ENCODE measurements around the gene SULT1A1.

SULT1A1 gene

DNA sequence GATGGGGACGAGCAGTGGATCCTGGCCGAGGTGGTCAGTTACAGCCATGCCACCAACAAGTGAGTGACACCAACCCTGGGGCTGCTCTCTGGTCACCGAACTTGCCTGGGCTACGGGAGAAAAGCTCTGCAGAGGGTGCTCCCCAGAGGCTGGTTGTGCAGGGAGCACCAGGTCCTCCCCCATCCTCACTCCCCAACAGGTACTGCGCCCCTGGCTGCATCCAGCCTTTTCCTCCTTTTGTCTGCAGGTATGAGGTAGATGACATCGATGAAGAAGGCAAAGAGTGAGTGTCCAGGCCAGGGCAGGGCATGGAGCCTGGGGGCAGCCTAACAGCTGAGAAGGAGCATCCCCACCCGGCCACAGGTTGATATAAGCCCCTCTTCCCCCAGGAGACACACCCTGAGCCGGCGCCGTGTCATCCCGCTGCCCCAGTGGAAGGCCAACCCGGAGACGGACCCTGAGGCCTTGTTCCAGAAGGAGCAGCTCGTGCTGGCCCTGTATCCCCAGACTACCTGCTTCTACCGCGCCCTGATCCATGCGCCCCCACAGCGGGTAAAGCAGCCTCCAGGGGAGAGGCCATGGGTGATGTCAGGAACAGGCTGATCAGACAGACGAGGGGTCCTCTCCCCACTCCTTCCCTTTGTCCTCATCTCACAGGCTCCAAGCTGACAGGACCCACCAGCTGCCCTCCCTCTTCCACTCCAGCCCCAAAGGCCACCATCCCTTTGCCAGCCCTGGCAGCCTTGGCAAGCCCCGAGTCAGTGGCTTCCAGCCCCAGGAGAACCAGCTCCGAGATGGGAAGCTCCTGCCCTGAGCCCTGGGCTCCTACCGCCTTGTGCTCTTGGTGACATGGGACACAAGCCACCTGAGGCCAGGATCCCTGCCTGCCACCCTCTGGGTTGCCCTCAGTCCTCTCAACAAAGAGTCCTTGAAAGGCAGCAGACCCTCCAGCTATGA, 19.2 kb downstream of the SULT1A1 start:
- no peak for DNase-seq (ENCODE audit: low spot score in 2 of 2)
- no peaks in the 10 kb centered on the region for H3K9me3 ChIP-seq
- H3K27me3 ChIP-seq (ENCODE audit: low read depth) = no peaks in the 10 kb centered on the region
- H3K4me3 ChIP-seq = no peak overlapping the region
- no peaks in the 10 kb centered on the region; the same call in 1 of the 2 replicates for H3K36me3 ChIP-seq (replicated peaks)
- H3K4me1 ChIP-seq = no peaks in the 10 kb centered on the region
- in situ Hi-C loops (cut with MboI; ENCODE audit: low sequenced_read_pairs) = loop anchor here (25.0 kb wide), 1 partner anchor 278 kb away; no protein-coding TSS in a partner anchor

DNA sequence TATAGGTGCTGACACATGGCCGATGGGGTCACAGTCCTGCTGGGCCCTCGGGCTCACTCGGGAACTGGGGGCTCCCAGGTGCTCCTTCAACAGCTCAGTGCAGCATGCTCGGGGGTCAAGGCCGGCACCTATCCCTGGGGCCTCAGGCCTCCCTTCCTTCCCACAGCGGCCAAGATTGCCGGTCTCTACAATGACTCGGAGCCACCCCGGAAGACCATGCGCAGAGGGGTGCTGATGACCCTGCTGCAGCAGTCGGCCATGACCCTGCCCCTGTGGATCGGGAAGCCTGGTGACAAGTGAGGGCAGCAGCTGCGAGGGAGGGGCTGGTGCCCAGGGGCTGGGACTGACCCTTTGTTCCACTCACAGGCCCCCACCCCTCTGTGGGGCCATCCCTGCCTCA, 19.9 kb downstream of the SULT1A1 start:
- in situ Hi-C loops (cut with MboI; ENCODE audit: low sequenced_read_pairs) = loop anchor here (25.0 kb wide), 1 partner anchor 278 kb away; no protein-coding TSS in a partner anchor
- no peaks in the 10 kb centered on the region; the same call in 1 of the 2 replicates for H3K36me3 ChIP-seq (replicated peaks)

DNA sequence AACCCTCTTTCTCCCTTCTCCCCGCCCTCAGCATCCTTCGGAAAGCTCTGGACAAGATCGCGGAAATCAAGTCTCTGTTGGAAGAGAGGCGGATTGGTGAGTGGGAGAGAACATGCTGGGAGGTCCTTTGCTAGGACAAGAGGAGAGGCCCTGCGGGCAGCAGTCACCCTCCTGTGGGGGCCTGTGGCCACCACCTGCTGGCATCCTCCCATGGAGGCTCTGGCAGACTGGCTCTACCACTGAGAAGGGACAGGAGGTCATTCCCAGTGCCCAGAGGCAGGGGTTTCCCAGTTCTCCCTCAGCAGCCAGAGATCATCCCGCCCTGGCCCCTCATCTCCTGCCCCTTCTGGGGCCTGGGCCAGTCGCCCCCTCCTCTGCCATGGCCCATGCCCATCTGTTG, 20.8 kb downstream of the SULT1A1 start:
- Histone ChIP-seq H3K4me3 (no peak overlapping the region), H3K27me3 (ENCODE audit: low read depth) (no peaks in the 10 kb centered on the region), H3K4me1 (no peaks in the 10 kb centered on the region), H3K36me3 (replicated peaks) (no peaks in the 10 kb centered on the region; the same call in 1 of the 2 replicates), H3K9me3 (no peaks in the 10 kb centered on the region)
- in situ Hi-C loops (cut with MboI; ENCODE audit: low sequenced_read_pairs) = loop anchor here (25.0 kb wide), 1 partner anchor 277 kb away; no protein-coding TSS in a partner anchor
- DNase-seq (ENCODE audit: low spot score in 2 of 2) = no peak

More for the DNA sequence above, 19.9 kb downstream of the SULT1A1 start:
- no peaks in the 10 kb centered on the region for H3K4me1 ChIP-seq
- H3K9me3 ChIP-seq = no peaks in the 10 kb centered on the region
- no peak overlapping the region for H3K4me3 ChIP-seq
- DNase-seq (ENCODE audit: low spot score in 2 of 2) = no peak
- H3K27me3 ChIP-seq (ENCODE audit: low read depth) = no peaks in the 10 kb centered on the region

DNA sequence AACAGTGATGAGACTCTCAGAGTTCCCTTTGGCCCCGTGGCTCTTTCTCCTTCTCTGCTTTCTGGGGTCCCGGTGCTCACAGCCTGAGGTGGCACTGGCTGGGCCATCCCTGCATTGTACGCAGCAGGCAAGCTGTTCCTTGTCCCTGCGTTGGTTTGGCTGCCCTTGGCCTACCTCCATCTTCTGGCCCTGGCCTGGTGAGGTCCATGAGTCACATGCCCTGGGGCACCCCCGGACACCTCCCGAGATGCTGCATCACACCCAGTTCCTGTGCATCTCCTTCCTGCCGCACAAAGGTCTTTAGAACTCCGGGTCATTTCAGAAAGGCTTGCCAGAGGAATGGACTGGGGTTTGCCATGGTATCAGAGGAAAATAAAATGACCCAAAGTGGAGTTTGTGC, 22.5 kb downstream of the SULT1A1 start:
- Histone ChIP-seq H3K36me3 (replicated peaks) (no peaks in the 10 kb centered on the region; the same call in 1 of the 2 replicates), H3K4me3 (no peak overlapping the region), H3K27me3 (ENCODE audit: low read depth) (no peaks in the 10 kb centered on the region), H3K9me3 (no peaks in the 10 kb centered on the region), H3K4me1 (no peaks in the 10 kb centered on the region)
- in situ Hi-C loops (cut with MboI; ENCODE audit: low sequenced_read_pairs) = loop anchor here (25.0 kb wide), 1 partner anchor 275 kb away; no protein-coding TSS in a partner anchor
- no peak for DNase-seq (ENCODE audit: low spot score in 2 of 2)

GRCh38 chr16:28586466-28586865, 23.4 kb downstream of the SULT1A1 start:
- Histone ChIP-seq H3K27me3 (ENCODE audit: low read depth) (no peaks in the 10 kb centered on the region), H3K9me3 (no peaks in the 10 kb centered on the region), H3K4me3 (no peak overlapping the region), H3K36me3 (replicated peaks) (no peaks in the 10 kb centered on the region; the same call in 1 of the 2 replicates), H3K4me1 (no peaks in the 10 kb centered on the region)
- in situ Hi-C loops (cut with MboI; ENCODE audit: low sequenced_read_pairs) = loop anchor here (25.0 kb wide), 1 partner anchor 274 kb away; no protein-coding TSS in a partner anchor
- DNase-seq (ENCODE audit: low spot score in 2 of 2) = no peak

- Histone ChIP-seq H3K9me3 (no peaks in the 10 kb centered on the region), H3K4me3 (no peak overlapping the region), H3K4me1 (no peaks in the 10 kb centered on the region), H3K27me3 (ENCODE audit: low read depth) (no peaks in the 10 kb centered on the region), H3K36me3 (replicated peaks) (no peaks in the 10 kb centered on the region; the same call in 1 of the 2 replicates)
- DNase-seq (ENCODE audit: low spot score in 2 of 2) = peak in 1 of 2 experiments; percentile 32
- in situ Hi-C loops (cut with MboI; ENCODE audit: low sequenced_read_pairs) = loop anchor here (25.0 kb wide), 1 partner anchor 273 kb away; no protein-coding TSS in a partner anchor
Measured at GRCh38 chr16:28585674-28586073, 24.2 kb downstream of the SULT1A1 start.

GRCh38 chr16:28580726-28581315, 29.0 kb downstream of the SULT1A1 start:
- no peak for DNase-seq (ENCODE audit: low spot score in 2 of 2)
- in situ Hi-C loops (cut with MboI; ENCODE audit: low sequenced_read_pairs) = loop anchor here (25.0 kb wide), 1 partner anchor 269 kb away; no protein-coding TSS in a partner anchor
- H3K4me1 ChIP-seq = no peaks in the 10 kb centered on the region
- no peaks in the 10 kb centered on the region for H3K27me3 ChIP-seq (ENCODE audit: low read depth)
- no peaks in the 10 kb centered on the region; the same call in 1 of the 2 replicates for H3K36me3 ChIP-seq (replicated peaks)
- no peaks in the 10 kb centered on the region for H3K9me3 ChIP-seq
- no peak overlapping the region for H3K4me3 ChIP-seq

GRCh38 chr16:28575446-28576109, 34.3 kb downstream of the SULT1A1 start:
- Histone ChIP-seq H3K4me3 (no peak overlapping the region), H3K27me3 (ENCODE audit: low read depth) (no peaks in the 10 kb centered on the region), H3K4me1 (no peaks in the 10 kb centered on the region), H3K9me3 (no peaks in the 10 kb centered on the region), H3K36me3 (replicated peaks) (no peaks in the 10 kb centered on the region)
- no peak for DNase-seq (ENCODE audit: low spot score in 2 of 2)
- in situ Hi-C loops (cut with MboI; ENCODE audit: low sequenced_read_pairs) = loop anchor here (25.0 kb wide), 1 partner anchor 263 kb away; no protein-coding TSS in a partner anchor

DNA sequence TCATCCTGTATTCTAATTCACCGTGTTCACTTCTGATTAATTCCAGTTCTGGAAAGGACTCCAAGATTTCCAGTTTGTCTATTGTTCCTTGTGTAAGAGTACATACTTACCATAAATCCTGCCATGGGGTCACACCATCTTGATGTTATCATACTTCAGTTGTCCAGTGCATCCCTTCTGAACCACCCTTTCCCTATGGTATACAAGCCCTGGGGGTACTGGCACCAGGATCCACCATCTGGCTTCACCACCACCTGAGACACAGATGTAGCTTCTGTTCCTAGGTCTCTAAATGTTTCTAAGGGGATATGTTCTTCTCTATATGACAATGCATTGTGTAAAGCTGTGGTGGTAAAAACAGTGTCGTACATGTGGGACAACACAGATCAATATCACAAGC, 34.9 kb downstream of the SULT1A1 start:
- no peaks in the 10 kb centered on the region for H3K36me3 ChIP-seq (replicated peaks)
- H3K9me3 ChIP-seq = no peaks in the 10 kb centered on the region
- no peak for DNase-seq (ENCODE audit: low spot score in 2 of 2)
- H3K4me3 ChIP-seq = no peak overlapping the region
- in situ Hi-C loops (cut with MboI; ENCODE audit: low sequenced_read_pairs) = loop anchor here (25.0 kb wide), 1 partner anchor 263 kb away; no protein-coding TSS in a partner anchor
- H3K27me3 ChIP-seq (ENCODE audit: low read depth) = no peaks in the 10 kb centered on the region
- H3K4me1 ChIP-seq = no peaks in the 10 kb centered on the region

DNA sequence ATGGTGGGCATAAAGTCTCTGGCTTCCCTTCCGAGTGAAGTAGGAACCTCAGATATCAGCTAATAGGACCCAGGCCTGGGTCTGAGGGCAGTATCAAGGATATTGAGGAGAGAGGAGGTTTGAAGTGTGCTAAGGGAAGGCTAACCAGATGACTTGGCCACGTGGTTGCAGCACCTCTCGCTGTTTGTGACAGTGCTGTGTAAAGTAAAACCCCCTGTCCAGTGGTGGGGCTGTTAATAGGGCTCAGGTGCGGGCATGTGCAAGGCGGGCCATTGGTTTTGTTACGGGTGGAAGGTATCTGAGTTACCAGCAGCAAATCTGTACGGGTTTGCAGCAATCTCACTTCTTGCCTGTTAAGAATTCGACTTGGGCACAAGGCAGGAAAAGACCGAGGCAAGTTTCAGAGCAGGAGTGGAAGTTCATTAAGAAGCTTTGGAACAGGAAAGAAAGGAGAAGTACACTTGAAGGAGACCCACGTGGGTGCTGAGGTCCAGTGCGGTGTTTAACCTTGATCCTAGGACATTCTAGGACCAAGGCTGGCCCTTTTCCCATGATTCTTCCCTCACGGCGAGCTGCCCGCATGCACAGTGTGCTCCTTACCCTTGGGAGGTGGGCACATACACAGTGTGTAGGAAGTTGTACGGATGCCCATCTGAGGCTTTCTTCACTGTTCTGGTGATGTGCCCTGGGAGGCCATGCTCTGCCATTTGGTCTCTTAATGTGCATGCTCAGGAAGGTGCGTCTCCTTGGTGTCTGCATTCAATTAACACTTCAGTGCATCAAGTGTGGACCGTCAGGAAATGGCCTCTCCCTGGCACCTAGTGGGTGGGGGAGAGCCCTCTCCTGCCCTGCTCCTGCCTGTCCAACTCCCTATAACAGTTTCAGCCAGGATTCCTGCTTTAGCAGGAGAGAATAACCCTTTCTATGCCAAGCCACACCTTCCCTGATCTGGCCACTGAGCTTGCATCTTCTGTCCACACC, 35.8 kb downstream of the SULT1A1 start:
- Histone ChIP-seq H3K4me3 (no peak overlapping the region), H3K4me1 (no peaks in the 10 kb centered on the region), H3K9me3 (no peaks in the 10 kb centered on the region), H3K27me3 (ENCODE audit: low read depth) (no peaks in the 10 kb centered on the region), H3K36me3 (replicated peaks) (no peaks in the 10 kb centered on the region)
- no peak for DNase-seq (ENCODE audit: low spot score in 2 of 2)
- in situ Hi-C loops (cut with MboI; ENCODE audit: low sequenced_read_pairs) = no loop called here

- H3K27me3 ChIP-seq (ENCODE audit: low read depth) = no peaks in the 10 kb centered on the region
- H3K4me1 ChIP-seq = no peaks in the 10 kb centered on the region
- no peak overlapping the region for H3K4me3 ChIP-seq
- DNase-seq (ENCODE audit: low spot score in 2 of 2) = no peak
- no peaks in the 10 kb centered on the region for H3K9me3 ChIP-seq
- H3K36me3 ChIP-seq (replicated peaks) = no peaks in the 10 kb centered on the region
- in situ Hi-C loops (cut with MboI; ENCODE audit: low sequenced_read_pairs) = no loop called here
Measured at GRCh38 chr16:28572696-28573510, 36.9 kb downstream of the SULT1A1 start.

Data from HAP-1 (cell line).